CD4-positive, alpha-beta T cell (primary cell): ENCODE measurements around the gene COA1. TPM values are rescaled to one million over a fixed set of nuclear protein-coding genes. Genes with fewer than 3 reads are reported as not detected.
A peak's percentile ranks its signal among the peaks of the same experiment; 100 is the strongest.
"Not testable (repeated sequence)": the region's sequence is repeated elsewhere in the genome, so short reads cannot be mapped to it uniquely, and the experiment has no call there.

ENCODE experiments used
- ATAC-seq: fragments of 200-7000 bp; cut with Tn5 transposase; one replicate; pipeline ENCODE4 v1.10.0; 2022; ENCODE audit warnings: mild to moderate bottlenecking; ENCODE audit not compliant: poor library complexity
- CTCF ChIA-PET: fragments of 350-600 bp; sonication (Branson Sonifier 250); formaldehyde crosslinking; loops from one replicate; lab custom pipeline; 2021; ENCODE audit warnings: antibody characterized with exemption, inconsistent platforms; lab: Charles Lee
- POLR2A ChIA-PET: fragments of 350-600 bp; sonication (Branson Sonifier 250); formaldehyde crosslinking; loops from one replicate; lab custom pipeline; 2021; ENCODE audit warnings: antibody characterized with exemption, inconsistent platforms; lab: Charles Lee
- DNase-seq, 14 experiments: peaks; one replicate each; pipeline ENCODE4 v3.0.0-alpha.2; 2013 to 2020; ENCODE audit warnings: mixed read lengths in 2 of 14
- H3K27ac ChIP-seq, 2 donors: one replicate each; pipeline versions ENCODE4 v1.5.1 to v1.7.0; 2013; ENCODE audit warnings: low read length in 2 of 2, low read depth in 1 of 2, mild to moderate bottlenecking in 1 of 2
- H3K27me3 ChIP-seq, 2 experiments: 1 replicate in 1 of 2; 2 replicates in 1 of 2; pipeline versions ENCODE4 v1.6.1 to v1.7.0; 2013; ENCODE audit warnings: low read length in 2 of 2, control low read depth in 1 of 2, mild to moderate bottlenecking in 1 of 2, moderate library complexity in 1 of 2; ENCODE audit not compliant: insufficient read depth in 2 of 2, control insufficient read depth in 1 of 2
- H3K36me3 ChIP-seq: one replicate; pipeline ENCODE4 v1.6.1; 2013; ENCODE audit warnings: low read length, control low read depth; ENCODE audit not compliant: insufficient read depth
- H3K4me1 ChIP-seq: one replicate; pipeline ENCODE4 v1.6.1; 2013; ENCODE audit warnings: low read length, control low read depth; ENCODE audit not compliant: insufficient read depth
- H3K4me3 ChIP-seq: one replicate; pipeline ENCODE4 v1.5.1; 2013; ENCODE audit warnings: mild to moderate bottlenecking, low read length, moderate library complexity
- H3K9me3 ChIP-seq, 2 experiments: 1 replicate in 1 of 2; 2 replicates in 1 of 2; pipeline versions ENCODE4 v1.6.1 to v1.7.0; 2013; ENCODE audit warnings: low read length in 2 of 2, mild to moderate bottlenecking in 2 of 2, control low read depth in 1 of 2, moderate library complexity in 1 of 2; ENCODE audit not compliant: control insufficient read depth in 1 of 2, insufficient read depth in 1 of 2
- H3K27ac Mint-ChIP-seq: one replicate; pipeline ENCODE4 v1.8.0; 2020; ENCODE audit warnings: mixed read lengths
- H3K27me3 Mint-ChIP-seq: one replicate; pipeline ENCODE4 v1.8.0; 2021; ENCODE audit warnings: mixed read lengths
- H3K36me3 Mint-ChIP-seq: one replicate; pipeline ENCODE4 v1.8.0; 2021; ENCODE audit warnings: low read depth, mixed read lengths
- H3K4me1 Mint-ChIP-seq: one replicate; pipeline ENCODE4 v1.8.0; 2021; ENCODE audit warnings: low read depth, mixed read lengths
- H3K4me3 Mint-ChIP-seq: one replicate; pipeline ENCODE4 v1.8.0; 2020; ENCODE audit warnings: mild to moderate bottlenecking, mixed read lengths
- H3K9me3 Mint-ChIP-seq: one replicate; pipeline ENCODE4 v1.8.0; 2020; ENCODE audit warnings: mixed read lengths
- CTCF ChIP-seq: fragments of 200-600 bp; IDR thresholded peaks from one replicate; pipeline ENCODE4 v1.8.0; 2022; ENCODE audit warnings: antibody characterized with exemption, mild to moderate bottlenecking
- intact Hi-C, 2 experiments: fragments of 100-400 bp; cut with DNase I in 1 of 2; cut with micrococcal nuclease in 1 of 2; formaldehyde crosslinking; loops; one replicate each; pipeline versions ENCODE4 v1.15.1 to v1.9.0; 2023 to 2025; cut with DNase I, micrococcal nuclease
- total RNA-seq, 174 experiments: library from RNA in 2 of 174; stranded (reverse) in 2 of 174; gene quantifications; one replicate each; pipeline ENCODE4 v1.2.3 and lab custom pipeline; 2021 to 2026

The COA1 gene
- total RNA-seq, 2 experiments from 2014 or later = 78.9 to 80.7 TPM

- intact Hi-C loops = no loop called here
- Histone ChIP-seq H3K4me3 (no peak overlapping the region), H3K9me3 (no peaks in the 10 kb centered on the region), H3K27me3 (no peaks in the 10 kb centered on the region), H3K27ac (no peak overlapping the region), H3K36me3 (no peaks in the 10 kb centered on the region), H3K4me1 (peaks cover 16% of the 10 kb centered on the region)
- Mint-ChIP-seq H3K27ac (no peak overlapping the region), H3K4me1 (peaks cover 61% of the 10 kb centered on the region), H3K27me3 (no peaks in the 10 kb centered on the region), H3K4me3 (no peak overlapping the region), H3K36me3 (peaks cover 25% of the 10 kb centered on the region), H3K9me3 (peaks cover 12% of the 10 kb centered on the region)
- ATAC-seq = no peak
- POLR2A ChIA-PET = interaction anchor here (1.0 to 2.1 kb wide), 4 partner anchors 19 to 106 kb away, joined by 3 to 10 read pairs (median 6); partner anchors contain the start of gene STK17A
- DNase-seq = no peak
- no peak for TF ChIP-seq CTCF
- CTCF ChIA-PET = interaction anchor here (1.0 to 5.4 kb wide), 3 partner anchors 9 to 107 kb away, joined by 3 to 41 read pairs (median 8); partner anchors contain the start of gene STK17A
Observed at GRCh38 chr7:43689115-43689514, 40.2 kb downstream of the COA1 start.

DNA sequence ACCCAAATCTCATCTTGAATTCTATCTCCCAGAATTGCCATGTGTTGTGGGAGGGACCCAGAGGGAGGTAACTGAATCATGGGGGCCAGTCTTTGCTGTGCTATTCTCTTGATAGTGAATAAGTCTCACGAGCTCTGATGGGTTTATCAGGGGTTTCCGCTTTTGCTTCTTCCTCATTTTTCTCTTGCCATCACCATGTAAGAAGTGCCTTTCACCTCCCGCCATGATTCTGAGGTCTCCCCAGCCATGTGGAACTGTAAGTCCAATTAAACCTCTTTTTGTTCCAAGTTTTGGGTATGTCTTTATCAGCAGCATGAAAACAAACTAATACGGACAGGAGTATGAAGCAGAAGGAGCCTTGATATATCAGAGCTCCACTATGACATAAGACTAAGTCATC lies 41.5 kb downstream of the COA1 start:
- Mint-ChIP-seq H3K9me3 (peaks cover 12% of the 10 kb centered on the region), H3K36me3 (peaks cover 25% of the 10 kb centered on the region), H3K4me1 (peaks cover 74% of the 10 kb centered on the region)
- H3K27ac Mint-ChIP-seq, H3K27me3 ChIP-seq, H3K27ac ChIP-seq, intact Hi-C loops, DNase-seq, ATAC-seq, H3K36me3 ChIP-seq, H3K4me3 Mint-ChIP-seq, H3K4me3 ChIP-seq, H3K27me3 Mint-ChIP-seq, H3K9me3 ChIP-seq: not testable (repeated sequence)
- CTCF ChIA-PET = interaction anchor here (1.6 to 5.4 kb wide), 2 partner anchors 13 to 105 kb away, joined by 8 to 41 read pairs; partner anchors contain the start of gene STK17A
- POLR2A ChIA-PET = interaction anchor here (1.0 to 2.1 kb wide), 4 partner anchors 18 to 105 kb away, joined by 5 to 10 read pairs (median 6); partner anchors contain the start of gene STK17A
- peaks cover 16% of the 10 kb centered on the region for H3K4me1 ChIP-seq

DNA sequence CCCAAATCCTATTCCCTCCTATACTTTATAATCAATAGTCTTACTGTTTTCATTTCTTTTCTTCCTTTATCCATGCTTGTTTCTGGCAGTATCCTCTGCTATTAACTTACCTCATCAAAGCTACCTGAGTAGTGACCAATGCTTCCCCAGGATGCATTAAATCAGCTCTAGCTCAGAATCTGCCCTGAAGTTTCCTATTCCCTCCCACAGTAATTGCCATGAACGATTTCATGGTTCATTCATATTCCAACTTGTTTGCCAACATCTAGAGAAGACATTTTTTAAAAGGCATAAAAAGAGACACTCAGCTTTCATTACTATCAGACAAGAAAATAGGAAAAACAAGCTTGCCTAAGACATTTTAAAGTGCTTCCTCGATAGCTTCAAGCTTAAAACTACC lies 42.3 kb downstream of the COA1 start:
- H3K4me1 Mint-ChIP-seq = peaks cover 81% of the 10 kb centered on the region
- intact Hi-C loops = no loop called here
- H3K4me3 Mint-ChIP-seq = peak overlapping the region; percentile 23
- Histone ChIP-seq H3K27ac (no peak overlapping the region), H3K9me3 (no peaks in the 10 kb centered on the region), H3K4me3 (no peak overlapping the region), H3K27me3 (no peaks in the 10 kb centered on the region), H3K4me1 (peaks cover 13% of the 10 kb centered on the region), H3K36me3 (no peaks in the 10 kb centered on the region)
- peaks cover 25% of the 10 kb centered on the region for H3K36me3 Mint-ChIP-seq
- H3K9me3 Mint-ChIP-seq = peaks cover 14% of the 10 kb centered on the region
- ChIA-PET CTCF (interaction anchor here (0.7 to 5.4 kb wide), 4 partner anchors 13 to 105 kb away, joined by 3 to 41 read pairs (median 3); partner anchors contain the start of gene STK17A), POLR2A (interaction anchor here (0.7 to 1.8 kb wide), 5 partner anchors 37 to 1096 kb away, joined by 3 to 6 read pairs (median 4); partner anchors contain the start of gene STK17A)
- no peak for ATAC-seq
- DNase-seq = no peak
- TF ChIP-seq CTCF = no peak
- no peak overlapping the region for H3K27ac Mint-ChIP-seq
- H3K27me3 Mint-ChIP-seq = no peaks in the 10 kb centered on the region
